Measurements from ENCODE around the gene EDIL3. TPM values are rescaled to one million over a fixed set of nuclear protein-coding genes. Genes with fewer than 3 reads are reported as not detected.

The EDIL3 gene
- total and polyA plus RNA-seq, 9 of the 15 experiments (the other 6 are each of a cell fraction or from before 2014, with no cell fraction given): 0.09 TPM; not detected in 8

- TF ChIP-seq SNAPC5 (CRISPR knock-in tag; IDR thresholded peaks at IDR 0.05): no peak
These were observed 1.0 kb upstream of the EDIL3 start (continued) for GRCh38 chr5:84385705-84386104.

- FAIRE-seq: no peak
- no peak overlapping the region for H3K27ac ChIP-seq (ENCODE audit: extremely low read depth, low read depth, low read length)
- no peaks in the 10 kb centered on the region for H4K20me1 ChIP-seq (replicated peaks; ENCODE audit: control insufficient read depth, insufficient read depth, low read length)
- 3% methylated on average over 42 of the region's 73 CpGs for WGBS (ENCODE audit: insufficient coverage, low coverage, missing lambda C conversion rate)
- no TSS peak for BruUV-seq (replicated peaks)
- no peaks in the 10 kb centered on the region for H3K36me3 ChIP-seq (ENCODE audit: control insufficient read depth, insufficient read depth, low read length)
- no peak for DNase-seq (ENCODE audit: extremely low read depth in 1 of 4, low spot score in 3 of 4)
- no peak overlapping the region for H3K4me3 ChIP-seq
- ATAC-seq: no peak
- no peaks in the 10 kb centered on the region for H3K79me2 ChIP-seq (ENCODE audit: control insufficient read depth, insufficient read depth, low read length)
- no peak overlapping the region for H3K4me2 ChIP-seq (ENCODE audit: insufficient read depth, low read length)
- H2AFZ ChIP-seq (ENCODE audit: low read depth, low read length): no peak overlapping the region
- H3K9me3 ChIP-seq (replicated peaks; ENCODE audit: control insufficient read depth, insufficient read depth, low read depth, low read length): no peaks in the 10 kb centered on the region
- POLR2A ChIA-PET: no interaction called here
- intact Hi-C loops (cut with micrococcal nuclease) (no loop called here), in situ Hi-C loops (cut with MboI) (no loop called here)
- H3K4me1 ChIP-seq (replicated peaks in 1 of 2; ENCODE audit: control insufficient read depth in 2 of 2, insufficient read depth in 2 of 2, low read length in 2 of 2): no peaks in the 10 kb centered on the region
- no peaks in the 10 kb centered on the region for H3K27me3 ChIP-seq (ENCODE audit: control insufficient read depth in 2 of 2, insufficient read depth in 2 of 2, low read length in 2 of 2)
- no peaks in the 10 kb centered on the region for H3K9me1 ChIP-seq (ENCODE audit: control insufficient read depth, insufficient read depth, low read length)
- no peak overlapping the region for H3K9ac ChIP-seq (ENCODE audit: insufficient read depth in 1 of 2, low read depth in 2 of 2, low read length in 2 of 2)
- CTCF ChIA-PET (ENCODE audit: low intra/inter-chr PET ratio): no interaction called here
- TF ChIP-seq PYGO2 (tag; IDR thresholded peaks at IDR 0.05) (no peak), KLF6 (CRISPR knock-in tag; IDR thresholded peaks at IDR 0.05; ENCODE audit: borderline replicate concordance) (no peak), PBX2 (CRISPR knock-in tag; IDR thresholded peaks at IDR 0.05; ENCODE audit: low read depth) (no peak), PBX2 (tag; conservative IDR thresholded peaks at IDR 0.05; ENCODE audit: low read depth) (no peak), SNIP1 (IDR thresholded peaks at IDR 0.05; ENCODE audit: low read depth) (no peak), NR2F6 (CRISPR knock-in tag; IDR thresholded peaks at IDR 0.05) (no peak), E2F3 (CRISPR knock-in tag; IDR thresholded peaks at IDR 0.05) (no peak), RBFOX2 (IDR thresholded peaks at IDR 0.05; ENCODE audit: low read depth, low read length) (no peak), CHAMP1 (IDR thresholded peaks at IDR 0.05) (no peak), ZEB2 (IDR thresholded peaks at IDR 0.05) (no peak), PTTG1 (tag; IDR thresholded peaks at IDR 0.05; ENCODE audit: low read depth) (no peak), DMBX1 (CRISPR knock-in tag; IDR thresholded peaks at IDR 0.05; ENCODE audit: borderline replicate concordance) (no peak), ZNF324 (CRISPR knock-in tag; IDR thresholded peaks at IDR 0.05) (no peak), CREB1 (IDR thresholded peaks at IDR 0.05) (no peak), CREB1 (CRISPR knock-in tag; IDR thresholded peaks at IDR 0.05) (no peak), HDAC2 (IDR thresholded peaks at IDR 0.05) (no peak), BMI1 (IDR thresholded peaks at IDR 0.05; ENCODE audit: low read length) (no peak), ZNF140 (CRISPR knock-in tag; IDR thresholded peaks at IDR 0.05) (no peak)
These were observed 670 bp downstream of the EDIL3 start for GRCh38 chr5:84383816-84384603.

Measured in K562 (cell line).